ENCODE measurements around the gene EGFLAM. TPM values are rescaled to one million over a fixed set of nuclear protein-coding genes. Genes with fewer than 3 reads are reported as not detected.

The EGFLAM gene
- total RNA-seq, 1 experiment from 2014 or later, result 1.1 TPM

GRCh38 chr5:38274370-38274769 lies 16.0 kb downstream of the EGFLAM start:
- ATAC-seq, result no peak
- no peak for TF ChIP-seq JAZF1 (CRISPR knock-in tag; IDR thresholded peaks at IDR 0.05)
- no peak for TF ChIP-seq ELF4 (CRISPR knock-in tag; IDR thresholded peaks at IDR 0.05; ENCODE audit: low read depth)
- no peak for TF ChIP-seq NFATC4 (CRISPR knock-in tag; IDR thresholded peaks at IDR 0.05)
- no peak for TF ChIP-seq TCF7 (CRISPR knock-in tag; IDR thresholded peaks at IDR 0.05; ENCODE audit: low read depth)
- no peak for TF ChIP-seq ZNF281 (CRISPR knock-in tag; IDR thresholded peaks at IDR 0.05)
- TF ChIP-seq ZNF138 (CRISPR knock-in tag; conservative IDR thresholded peaks at IDR 0.05), result no peak
- TF ChIP-seq ZNF532 (CRISPR knock-in tag; IDR thresholded peaks at IDR 0.05; ENCODE audit: borderline replicate concordance), result no peak
- TF ChIP-seq SMAD3 (CRISPR knock-in tag; IDR thresholded peaks at IDR 0.05; ENCODE audit: borderline replicate concordance), result no peak
- no peak for TF ChIP-seq E2F5 (CRISPR knock-in tag; IDR thresholded peaks at IDR 0.05)
- TF ChIP-seq E2F4 (CRISPR knock-in tag; IDR thresholded peaks at IDR 0.05; ENCODE audit: borderline replicate concordance, low read depth), result no peak
- TF ChIP-seq EMX1 (CRISPR knock-in tag; IDR thresholded peaks at IDR 0.05), result no peak
- no peak for TF ChIP-seq ARID4B (CRISPR knock-in tag; IDR thresholded peaks at IDR 0.05; ENCODE audit: borderline replicate concordance)
- no peak for TF ChIP-seq NR1H2 (CRISPR knock-in tag; IDR thresholded peaks at IDR 0.05)
- TF ChIP-seq ZBTB21 (CRISPR knock-in tag; IDR thresholded peaks at IDR 0.05; ENCODE audit: borderline replicate concordance), result no peak
- TF ChIP-seq ETV6 (CRISPR knock-in tag; IDR thresholded peaks at IDR 0.05), result no peak
- TF ChIP-seq GABPB1 (CRISPR knock-in tag; IDR thresholded peaks at IDR 0.05), result no peak
- TF ChIP-seq ZNF232 (CRISPR knock-in tag; IDR thresholded peaks at IDR 0.05), result no peak
- TF ChIP-seq ATF3 (CRISPR knock-in tag; conservative IDR thresholded peaks at IDR 0.05), result no peak
- no peak for TF ChIP-seq ZNF416 (CRISPR knock-in tag; IDR thresholded peaks at IDR 0.05)
- TF ChIP-seq CTCF (IDR thresholded peaks at IDR 0.05), result no peak
- Mint-ChIP-seq H3K9me3 (peaks cover 53% of the 10 kb centered on the region), H3K4me1 (no peaks in the 10 kb centered on the region), H3K27ac (no peak overlapping the region), H3K36me3 (peaks cover 14% of the 10 kb centered on the region), H3K27me3 (ENCODE audit: low read depth) (no peaks in the 10 kb centered on the region; the same call in 1 of the 2 replicates), H3K4me3 (no peak overlapping the region)
- ChIA-PET POLR2A (no interaction called here), CTCF (interaction anchor here (1.6 kb wide), 1 partner anchor 9 kb away, joined by 6 read pairs; no protein-coding TSS in a partner anchor)
- DNase-seq (ENCODE audit: low spot score), result no peak
